Dendritic cell treated with granulocyte-macrophage colony-stimulating factor and Interleukin-4, amounts not matched to agents 40 ng/mL and 50 ng/mL, for 4 days (primary cell): ENCODE results near the gene CPHXL2.
A peak's percentile ranks its signal among the peaks of the same experiment; 100 is the strongest.

ENCODE experiments used
- H3K27ac Mint-ChIP-seq: one replicate; pipeline ENCODE4 v1.8.0; 2022; ENCODE audit warnings: mild to moderate bottlenecking, mixed read lengths
- H3K27me3 Mint-ChIP-seq: one replicate; pipeline ENCODE4 v1.8.0; 2022; ENCODE audit warnings: mild to moderate bottlenecking, mixed read lengths
- H3K36me3 Mint-ChIP-seq: one replicate; pipeline ENCODE4 v1.8.0; 2022; ENCODE audit warnings: low read depth, mixed read lengths
- H3K4me1 Mint-ChIP-seq: one replicate; pipeline ENCODE4 v1.8.0; 2022; ENCODE audit warnings: low read depth, mixed read lengths
- H3K4me3 Mint-ChIP-seq: one replicate; pipeline ENCODE4 v1.8.0; 2022; ENCODE audit warnings: mild to moderate bottlenecking, moderate library complexity, mixed read lengths
- H3K9me3 Mint-ChIP-seq: one replicate; pipeline ENCODE4 v1.8.0; 2022; ENCODE audit warnings: mixed read lengths
- intact Hi-C: fragments of 100-400 bp; cut with micrococcal nuclease; formaldehyde crosslinking; loops from one replicate; pipeline ENCODE4 v1.15.0; 2022

Gene CPHXL2

GRCh38 chr16:75627851-75628250 lies 49.0 kb downstream of the CPHXL2 start:
- H3K27me3 Mint-ChIP-seq: no peaks in the 10 kb centered on the region
- intact Hi-C loops: loop anchor here (10.0 kb wide), 1 partner anchor 163 kb away; the partner anchor contains the start of gene TMEM170A
- no peak overlapping the region for H3K27ac Mint-ChIP-seq
- H3K36me3 Mint-ChIP-seq: peaks cover 80% of the 10 kb centered on the region
- no peaks in the 10 kb centered on the region for H3K9me3 Mint-ChIP-seq
- peaks cover 11% of the 10 kb centered on the region for H3K4me1 Mint-ChIP-seq
- no peak overlapping the region for H3K4me3 Mint-ChIP-seq

- Mint-ChIP-seq H3K36me3 (peaks cover 72% of the 10 kb centered on the region), H3K4me1 (peaks cover 12% of the 10 kb centered on the region), H3K9me3 (no peaks in the 10 kb centered on the region), H3K27me3 (no peaks in the 10 kb centered on the region), H3K27ac (no peak overlapping the region), H3K4me3 (no peak overlapping the region)
- intact Hi-C loops: loop anchor here (10.0 kb wide), 1 partner anchor 162 kb away; the partner anchor contains the start of gene TMEM170A
Observed at GRCh38 chr16:75626806-75627205, 50.0 kb downstream of the CPHXL2 start.

- Mint-ChIP-seq H3K9me3 (no peaks in the 10 kb centered on the region), H3K36me3 (peaks cover 61% of the 10 kb centered on the region), H3K4me3 (no peak overlapping the region), H3K27ac (no peak overlapping the region), H3K27me3 (no peaks in the 10 kb centered on the region), H3K4me1 (peaks cover 28% of the 10 kb centered on the region)
- intact Hi-C loops: loop anchor here (10.0 kb wide), 1 partner anchor 160 kb away; the partner anchor contains the start of gene TMEM170A
Observed at GRCh38 chr16:75624921-75625334, 51.9 kb downstream of the CPHXL2 start.

GRCh38 chr16:75622761-75623605 lies 53.8 kb downstream of the CPHXL2 start, which contains the start of gene ADAT1:
TSS of gene ADAT1 (minus strand) at chr16:75623281. CDS start at chr16:75620799, 2,482 bp downstream.
- intact Hi-C loops: loop anchor here (1.0 to 10.0 kb wide), 4 partner anchors 24 to 190 kb away; partner anchors contain the start of genes CFDP1, KARS1, TERF2IP and TMEM170A
- Mint-ChIP-seq H3K27ac (peak within 1 kb of the TSS; percentile 97), H3K36me3 (peaks cover 60% of the 10 kb centered on the region), H3K4me3 (peak within 1 kb of the TSS; percentile 88), H3K4me1 (peaks cover 28% of the 10 kb centered on the region), H3K9me3 (no peaks in the 10 kb centered on the region), H3K27me3 (no peaks in the 10 kb centered on the region)

- intact Hi-C loops: loop anchor here (10.0 kb wide), 1 partner anchor 156 kb away; the partner anchor contains the start of gene TMEM170A
- no peak overlapping the region for H3K4me3 Mint-ChIP-seq
- H3K36me3 Mint-ChIP-seq: peaks cover 60% of the 10 kb centered on the region
- H3K9me3 Mint-ChIP-seq: no peaks in the 10 kb centered on the region
- H3K27ac Mint-ChIP-seq: peak overlapping the region; percentile 40
- no peaks in the 10 kb centered on the region for H3K27me3 Mint-ChIP-seq
- peaks cover 23% of the 10 kb centered on the region for H3K4me1 Mint-ChIP-seq
Observed at GRCh38 chr16:75621170-75621477, 55.7 kb downstream of the CPHXL2 start.

GRCh38 chr16:75620326-75621169 lies 56.3 kb downstream of the CPHXL2 start:
- H3K27me3 Mint-ChIP-seq: no peaks in the 10 kb centered on the region
- peak overlapping the region; percentile 40 for H3K27ac Mint-ChIP-seq
- H3K9me3 Mint-ChIP-seq: no peaks in the 10 kb centered on the region
- intact Hi-C loops: loop anchor here (10.0 kb wide), 1 partner anchor 156 kb away; the partner anchor contains the start of gene TMEM170A
- no peak overlapping the region for H3K4me3 Mint-ChIP-seq
- H3K4me1 Mint-ChIP-seq: peaks cover 23% of the 10 kb centered on the region
- peaks cover 60% of the 10 kb centered on the region for H3K36me3 Mint-ChIP-seq

- H3K27me3 Mint-ChIP-seq: no peaks in the 10 kb centered on the region
- H3K9me3 Mint-ChIP-seq: no peaks in the 10 kb centered on the region
- peaks cover 17% of the 10 kb centered on the region for H3K4me1 Mint-ChIP-seq
- intact Hi-C loops: no loop called here
- no peak overlapping the region for H3K27ac Mint-ChIP-seq
- no peak overlapping the region for H3K4me3 Mint-ChIP-seq
- peaks cover 75% of the 10 kb centered on the region for H3K36me3 Mint-ChIP-seq
Observed at GRCh38 chr16:75618780-75619179, 58.0 kb downstream of the CPHXL2 start.

GRCh38 chr16:75617121-75617520 lies 59.7 kb downstream of the CPHXL2 start:
- intact Hi-C loops: no loop called here
- Mint-ChIP-seq H3K4me3 (no peak overlapping the region), H3K27me3 (no peaks in the 10 kb centered on the region), H3K36me3 (peaks cover 86% of the 10 kb centered on the region), H3K9me3 (no peaks in the 10 kb centered on the region), H3K4me1 (peaks cover 17% of the 10 kb centered on the region), H3K27ac (no peak overlapping the region)

- Mint-ChIP-seq H3K9me3 (no peaks in the 10 kb centered on the region), H3K27ac (no peak overlapping the region), H3K27me3 (no peaks in the 10 kb centered on the region), H3K4me3 (no peak overlapping the region), H3K36me3 (peaks cover 91% of the 10 kb centered on the region), H3K4me1 (peaks cover 13% of the 10 kb centered on the region)
- intact Hi-C loops: no loop called here
Observed at GRCh38 chr16:75616521-75617010, 60.2 kb downstream of the CPHXL2 start.

GRCh38 chr16:75615619-75616018 lies 61.2 kb downstream of the CPHXL2 start:
- Mint-ChIP-seq H3K4me3 (no peak overlapping the region), H3K36me3 (peaks cover 99% of the 10 kb centered on the region), H3K27ac (no peak overlapping the region), H3K9me3 (no peaks in the 10 kb centered on the region), H3K27me3 (no peaks in the 10 kb centered on the region), H3K4me1 (peaks cover 7% of the 10 kb centered on the region)
- intact Hi-C loops: no loop called here

- intact Hi-C loops: loop anchor here (5.0 kb wide), 1 partner anchor 38 kb away; no protein-coding TSS in a partner anchor
- Mint-ChIP-seq H3K27me3 (no peaks in the 10 kb centered on the region), H3K36me3 (peaks cover 100% of the 10 kb centered on the region)
Observed at GRCh38 chr16:75614066-75614897, 62.5 kb downstream of the CPHXL2 start.

More at GRCh38 chr16:75614066-75614897, 62.5 kb downstream of the CPHXL2 start:
- H3K4me1 Mint-ChIP-seq: no peaks in the 10 kb centered on the region
- H3K4me3 Mint-ChIP-seq: no peak overlapping the region
- no peaks in the 10 kb centered on the region for H3K9me3 Mint-ChIP-seq
- H3K27ac Mint-ChIP-seq: no peak overlapping the region
